Measurements from ENCODE around the gene LY6G5C. TPM values are rescaled to one million over a fixed set of nuclear protein-coding genes. Genes with fewer than 3 reads are reported as not detected.

The LY6G5C gene
- polyA plus RNA-seq, 1 experiment: 2.0 TPM

- Histone ChIP-seq H3K4me3 (ENCODE audit: low read depth, low read length) (peak overlapping the region; percentile 94), H3K27ac (ENCODE audit: low read depth, low read length) (peak overlapping the region; percentile 61), H3K27me3 (ENCODE audit: control insufficient read depth, insufficient read depth, low read length) (no peaks in the 10 kb centered on the region), H3K9me3 (ENCODE audit: control insufficient read depth, insufficient read depth, low read length) (no peaks in the 10 kb centered on the region; the same call in 1 of the 2 replicates)
- no peak for DNase-seq (ENCODE audit: low read depth, low spot score)
- no peak for TF ChIP-seq CTCF (IDR thresholded peaks at IDR 0.05; ENCODE audit: low read depth, low read length)
- CTCF ChIA-PET: no interaction called here
- POLR2A ChIA-PET: interaction anchor here (0.6 to 1.3 kb wide), 4 partner anchors 8 to 168 kb away, joined by 3 to 20 read pairs (median 5); partner anchors contain the start of genes BAG6, HSPA1A, HSPA1B and HSPA1L
Measured at GRCh38 chr6:31659649-31660380, 21.1 kb downstream of the LY6G5C start.

DNA sequence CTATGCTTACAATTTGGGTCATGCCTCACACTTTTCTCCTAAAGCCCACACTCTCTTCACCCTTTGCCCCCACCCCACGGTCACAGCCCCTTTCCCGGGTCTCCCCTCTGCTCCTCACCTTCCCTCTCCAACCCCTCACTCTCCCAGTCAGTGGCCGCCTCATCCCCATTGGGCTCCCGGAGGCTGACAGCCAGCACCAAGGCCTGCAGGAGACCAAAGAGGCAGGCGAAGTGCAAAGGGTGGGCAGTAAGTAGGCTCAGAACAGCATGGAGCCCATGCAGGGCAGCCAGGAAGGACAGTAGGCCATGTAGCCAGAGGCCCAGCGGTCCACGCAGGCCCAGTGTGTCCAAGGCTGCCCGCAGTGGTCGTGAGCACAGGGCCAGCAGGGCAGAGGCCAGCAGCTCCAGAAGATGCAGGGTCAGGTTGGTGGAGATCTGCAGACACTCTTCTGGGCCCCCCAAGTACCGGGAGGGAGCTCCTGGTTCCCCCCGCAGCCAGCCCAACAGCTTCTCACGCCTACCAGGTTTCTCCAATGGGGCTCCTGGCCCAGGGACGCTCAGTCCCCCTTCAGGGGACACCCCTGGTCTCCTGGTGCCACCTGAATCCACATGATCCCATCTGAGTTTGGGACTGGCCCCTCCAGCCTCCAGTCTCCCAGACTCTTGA lies 21.8 kb downstream of the LY6G5C start:
- Histone ChIP-seq H3K9me3 (ENCODE audit: control insufficient read depth, insufficient read depth, low read length) (no peaks in the 10 kb centered on the region; the same call in 1 of the 2 replicates), H3K4me3 (ENCODE audit: low read depth, low read length) (peak overlapping the region; percentile 94), H3K27ac (ENCODE audit: low read depth, low read length) (no peak overlapping the region), H3K27me3 (ENCODE audit: control insufficient read depth, insufficient read depth, low read length) (no peaks in the 10 kb centered on the region)
- CTCF ChIA-PET: no interaction called here
- POLR2A ChIA-PET: interaction anchor here (0.6 kb wide), 1 partner anchor 120 kb away, joined by 3 read pairs; no protein-coding TSS in a partner anchor
- no peak for TF ChIP-seq CTCF (IDR thresholded peaks at IDR 0.05; ENCODE audit: low read depth, low read length)
- DNase-seq (ENCODE audit: low read depth, low spot score): no peak

GRCh38 chr6:31658158-31658688 lies 22.6 kb downstream of the LY6G5C start:
- CTCF ChIA-PET: interaction anchor here (1.1 kb wide), 1 partner anchor 60 kb away, joined by 4 read pairs; no protein-coding TSS in a partner anchor
- no peak for TF ChIP-seq CTCF (IDR thresholded peaks at IDR 0.05; ENCODE audit: low read depth, low read length)
- no peaks in the 10 kb centered on the region for H3K27me3 ChIP-seq (ENCODE audit: control insufficient read depth, insufficient read depth, low read length)
- POLR2A ChIA-PET: interaction anchor here (0.5 kb wide), 1 partner anchor 40 kb away, joined by 3 read pairs; no protein-coding TSS in a partner anchor
- no peak overlapping the region for H3K4me3 ChIP-seq (ENCODE audit: low read depth, low read length)
- no peak overlapping the region for H3K27ac ChIP-seq (ENCODE audit: low read depth, low read length)
- no peak for DNase-seq (ENCODE audit: low read depth, low spot score)
- no peaks in the 10 kb centered on the region; the same call in 1 of the 2 replicates for H3K9me3 ChIP-seq (ENCODE audit: control insufficient read depth, insufficient read depth, low read length)

GRCh38 chr6:31657406-31658157 lies 23.3 kb downstream of the LY6G5C start:
- POLR2A ChIA-PET: interaction anchor here (0.5 kb wide), 2 partner anchors 40 to 82 kb away, joined by 3 read pairs; partner anchors contain the start of gene MSH5
- H3K9me3 ChIP-seq (ENCODE audit: control insufficient read depth, insufficient read depth, low read length): no peaks in the 10 kb centered on the region; the same call in 1 of the 2 replicates
- H3K27me3 ChIP-seq (ENCODE audit: control insufficient read depth, insufficient read depth, low read length): no peaks in the 10 kb centered on the region
- DNase-seq (ENCODE audit: low read depth, low spot score): no peak
- H3K27ac ChIP-seq (ENCODE audit: low read depth, low read length): no peak overlapping the region
- no peak for TF ChIP-seq CTCF (IDR thresholded peaks at IDR 0.05; ENCODE audit: low read depth, low read length)
- H3K4me3 ChIP-seq (ENCODE audit: low read depth, low read length): no peak overlapping the region
- CTCF ChIA-PET: interaction anchor here (0.7 to 1.1 kb wide), 2 partner anchors 59 to 172 kb away, joined by 3 to 4 read pairs; no protein-coding TSS in a partner anchor
